Ascending aorta (tissue), 2 donors: ENCODE results near the gene BCO2. TPM values are rescaled to one million over a fixed set of nuclear protein-coding genes. Genes with fewer than 3 reads are reported as not detected.

Source experiments
- DNase-seq, 2 donors: peaks; one replicate each; pipeline ENCODE4 v3.0.0-alpha.2; 2019; ENCODE audit warnings: low spot score in 2 of 2
- H3K27ac ChIP-seq, 2 donors: fragments of 200-600 bp; sonication (generic); one replicate each; pipeline ENCODE4 v1.5.1; 2016 to 2017; ENCODE audit warnings: mild to moderate bottlenecking in 1 of 2
- H3K27me3 ChIP-seq: fragments of 200-600 bp; sonication (generic); one replicate; pipeline ENCODE4 v1.5.1; 2017
- H3K36me3 ChIP-seq, 2 donors: fragments of 200-600 bp; sonication (generic); one replicate each; pipeline ENCODE4 v1.5.1; 2016
- H3K4me1 ChIP-seq, 2 donors: fragments of 200-600 bp; sonication (generic); one replicate each; pipeline ENCODE4 v1.5.1; 2016 to 2017; ENCODE audit warnings: mild to moderate bottlenecking in 1 of 2
- H3K4me3 ChIP-seq, 2 donors: fragments of 200-600 bp; sonication (generic); one replicate each; pipeline ENCODE4 v1.5.1; 2016 to 2017; ENCODE audit warnings: mild to moderate bottlenecking in 1 of 2
- H3K9me3 ChIP-seq, 2 donors: fragments of 200-600 bp; sonication (generic); one replicate each; pipeline ENCODE4 v1.5.1; 2016
- CTCF ChIP-seq, 3 experiments: fragments of 200-600 bp in 2 of 3; fragments of 450-650 bp in 1 of 3; sonication (generic) in 2 of 3; IDR thresholded peaks; one replicate each; pipeline ENCODE4 v1.5.1; 2016 to 2019; ENCODE audit warnings: antibody characterized with exemption in 3 of 3, mild to moderate bottlenecking in 1 of 3, moderate library complexity in 1 of 3
- intact Hi-C: fragments of 100-400 bp; cut with DNase I; formaldehyde crosslinking; loops from one replicate; pipeline ENCODE4 v1.15.1; 2023
- total RNA-seq: library from RNA; depleted of rRNA; stranded (reverse); fragments of >200 nt; gene quantifications from one replicate; pipeline ENCODE4 v1.1.0, GENCODE V29; 2016

BCO2 gene
- total RNA-seq, 1 donor from 2014 or later: not detected

- intact Hi-C loops: loop anchor here (1.0 to 10.0 kb wide), 2 partner anchors 61 to 445 kb away; no protein-coding TSS in a partner anchor
- TF ChIP-seq CTCF (IDR thresholded peaks at IDR 0.05): peak; percentile 73 to 85 (median 80)
- DNase-seq: peak in 1 of 2 donors; percentile 70
These were observed 44.3 kb downstream of the BCO2 start for GRCh38 chr11:112219476-112220232.

GRCh38 chr11:112221274-112221835 lies 46.0 kb downstream of the BCO2 start:
- intact Hi-C loops: loop anchor here (10.0 kb wide), 1 partner anchor 447 kb away; no protein-coding TSS in a partner anchor
- H3K9me3 ChIP-seq: no peaks in the 10 kb centered on the region
- no peak overlapping the region for H3K4me3 ChIP-seq
- no peak overlapping the region for H3K27ac ChIP-seq
- H3K36me3 ChIP-seq: peaks cover 0 to 3% of the 10 kb centered on the region in 2 donors
- no peak for TF ChIP-seq CTCF (IDR thresholded peaks at IDR 0.05)
- no peaks in the 10 kb centered on the region for H3K27me3 ChIP-seq
- DNase-seq: no peak
- peaks cover 0 to 2% of the 10 kb centered on the region in 2 donors for H3K4me1 ChIP-seq

More at GRCh38 chr11:112219476-112220232, 44.3 kb downstream of the BCO2 start:
- Histone ChIP-seq H3K4me1 (peaks cover 0 to 2% of the 10 kb centered on the region in 2 donors), H3K9me3 (no peaks in the 10 kb centered on the region), H3K27me3 (no peaks in the 10 kb centered on the region), H3K27ac (no peak overlapping the region), H3K4me3 (no peak overlapping the region), H3K36me3 (peaks cover 0 to 3% of the 10 kb centered on the region in 2 donors)

- intact Hi-C loops: loop anchor here (10.0 kb wide), 1 partner anchor 448 kb away; no protein-coding TSS in a partner anchor
These were observed 47.0 kb downstream of the BCO2 start for GRCh38 chr11:112222303-112222702.

GRCh38 chr11:112223121-112223520 lies 47.8 kb downstream of the BCO2 start:
- Histone ChIP-seq H3K27ac (no peak overlapping the region), H3K4me1 (peaks cover 0 to 10% of the 10 kb centered on the region in 2 donors), H3K36me3 (no peaks in the 10 kb centered on the region), H3K4me3 (no peak overlapping the region), H3K27me3 (no peaks in the 10 kb centered on the region), H3K9me3 (no peaks in the 10 kb centered on the region)
- intact Hi-C loops: loop anchor here (10.0 kb wide), 1 partner anchor 448 kb away; no protein-coding TSS in a partner anchor
- no peak for DNase-seq
- no peak for TF ChIP-seq CTCF (IDR thresholded peaks at IDR 0.05)

More at GRCh38 chr11:112222303-112222702, 47.0 kb downstream of the BCO2 start:
- no peak for DNase-seq
- Histone ChIP-seq H3K4me1 (peaks cover 0 to 5% of the 10 kb centered on the region in 2 donors), H3K9me3 (no peaks in the 10 kb centered on the region), H3K27me3 (no peaks in the 10 kb centered on the region), H3K36me3 (peaks cover 0 to 3% of the 10 kb centered on the region in 2 donors), H3K27ac (no peak overlapping the region), H3K4me3 (no peak overlapping the region)
- TF ChIP-seq CTCF (IDR thresholded peaks at IDR 0.05): no peak

- no peaks in the 10 kb centered on the region for H3K27me3 ChIP-seq
- H3K27ac ChIP-seq: no peak overlapping the region
- DNase-seq: no peak
- no peak for TF ChIP-seq CTCF (IDR thresholded peaks at IDR 0.05)
- intact Hi-C loops: loop anchor here (10.0 kb wide), 1 partner anchor 449 kb away; no protein-coding TSS in a partner anchor
- H3K9me3 ChIP-seq: no peaks in the 10 kb centered on the region
- peaks cover 0 to 13% of the 10 kb centered on the region in 2 donors for H3K4me1 ChIP-seq
- H3K4me3 ChIP-seq: no peak overlapping the region
- H3K36me3 ChIP-seq: no peaks in the 10 kb centered on the region
These were observed 48.6 kb downstream of the BCO2 start for GRCh38 chr11:112223754-112224532.
